Measurements from ENCODE around the gene PCDHGB6. TPM values are rescaled to one million over a fixed set of nuclear protein-coding genes. Genes with fewer than 3 reads are reported as not detected.
"Not testable (repeated sequence)": the region's sequence is repeated elsewhere in the genome, so short reads cannot be mapped to it uniquely, and the experiment has no call there.

PCDHGB6 gene
- polyA plus RNA-seq, 10 donors, result 2.7 to 6.8 (median 4.3) TPM

- DNase-seq, result no peak
Observed at GRCh38 chr5:141384471-141385267, 23.2 kb upstream of the PCDHGB6 start.

- not testable (repeated sequence) for DNase-seq
Observed at GRCh38 chr5:141387557-141388311, 20.1 kb upstream of the PCDHGB6 start, which contains the start of gene PCDHGB4. TSS of gene PCDHGB4 (plus strand) at chr5:141387698. CDS start at chr5:141387885, 187 bp downstream.

- no peak for DNase-seq
Observed at GRCh38 chr5:141388661-141389060, 19.2 kb upstream of the PCDHGB6 start.

- no peak for DNase-seq
Observed at GRCh38 chr5:141389153-141390042, 18.4 kb upstream of the PCDHGB6 start.

GRCh38 chr5:141392429-141393198 lies 15.2 kb upstream of the PCDHGB6 start, which contains the start of gene PCDHGA8:
TSS of gene PCDHGA8 (plus strand) at chr5:141392633. CDS start at chr5:141392814, 181 bp downstream.
- no peak for DNase-seq

GRCh38 chr5:141393267-141393666 lies 14.6 kb upstream of the PCDHGB6 start:
- no peak for DNase-seq

GRCh38 chr5:141394401-141395187 lies 13.2 kb upstream of the PCDHGB6 start:
- DNase-seq, result not testable (repeated sequence)

GRCh38 chr5:141397756-141398551 lies 9.9 kb upstream of the PCDHGB6 start, which contains the start of gene PCDHGB5:
TSS of gene PCDHGB5 (plus strand) at chr5:141397947. CDS start at chr5:141398128, 181 bp downstream.
- DNase-seq, result peak in 1 of 3 donors; percentile 24

- no peak for DNase-seq
Observed at GRCh38 chr5:141398608-141399007, 9.2 kb upstream of the PCDHGB6 start.

GRCh38 chr5:141399555-141400258 lies 8.1 kb upstream of the PCDHGB6 start:
- DNase-seq, result no peak

- DNase-seq, result no peak
Observed at GRCh38 chr5:141402553-141403243, 5.1 kb upstream of the PCDHGB6 start, which contains the start of gene PCDHGA9. TSS of gene PCDHGA9 (plus strand) at chr5:141402778. CDS start at chr5:141402953, 175 bp downstream.

GRCh38 chr5:141403387-141403786 lies 4.4 kb upstream of the PCDHGB6 start:
- DNase-seq, result no peak

- DNase-seq, result no peak
Observed at GRCh38 chr5:141409598-141410306, 1.9 kb downstream of the PCDHGB6 start.

- no peak for DNase-seq
Observed at GRCh38 chr5:141411575-141411974, 3.8 kb downstream of the PCDHGB6 start.

GRCh38 chr5:141412854-141413539 lies 5.2 kb downstream of the PCDHGB6 start, which contains the start of gene PCDHGA10:
TSS of gene PCDHGA10 (plus strand) at chr5:141412987. CDS start at chr5:141413176, 189 bp downstream.
- DNase-seq, result peak in 2 of 3 donors; percentile 34 to 47

GRCh38 chr5:141413540-141414069 lies 5.8 kb downstream of the PCDHGB6 start:
- no peak for DNase-seq
